SK-N-SH (cell line): Measurements from ENCODE around the gene IL17RA. TPM values are rescaled to one million over a fixed set of nuclear protein-coding genes. Genes with fewer than 3 reads are reported as not detected.

Experiments
- CTCF ChIA-PET: fragments of 300-600, 350-600 bp; formaldehyde crosslinking; extraction: SDS; loops from one replicate; lab custom pipeline; 2021; lab: Yijun Ruan, JAX
- POLR2A ChIA-PET: fragments of 350-600 bp; sonication (Branson Sonifier 250); formaldehyde crosslinking; extraction: SDS; loops from one replicate; lab custom pipeline; 2020; ENCODE audit warnings: antibody characterized with exemption, inconsistent platforms; lab: Yijun Ruan, JAX
- DNase-seq: peaks from one replicate; pipeline ENCODE4 v3.0.0; 2012
- H2AFZ ChIP-seq: fragments of 200-600 bp; sonication (generic); 2 replicates; pipeline ENCODE4 v1.8.1; 2016; ENCODE audit warnings: antibody characterized with exemption, mild to moderate bottlenecking, low read depth
- H3F3A ChIP-seq: fragments of 200-600 bp; sonication (generic); replicated peaks from 2 replicates; pipeline ENCODE3; 2016; ENCODE audit warnings: antibody characterized with exemption, mild to moderate bottlenecking; ENCODE audit not compliant: insufficient read depth
- H3K27ac ChIP-seq, 2 experiments: fragments of 200-500 bp in 1 of 2; fragments of 200-600 bp in 1 of 2; sonication (Bioruptor generic) in 1 of 2; sonication (generic), shearing (Covaris generic) in 1 of 2; 2 replicates each; pipeline versions ENCODE4 v1.5.1 to v1.6.1; 2014 to 2016; ENCODE audit warnings: low read depth in 2 of 2, inconsistent platforms in 1 of 2, low read length in 1 of 2, mild to moderate bottlenecking in 1 of 2, mixed read lengths in 1 of 2
- H3K27me3 ChIP-seq: fragments of 200-600 bp; sonication (generic), shearing (Covaris generic); 2 replicates; pipeline ENCODE4 v1.6.1; 2016; ENCODE audit warnings: mixed run types; ENCODE audit not compliant: insufficient read depth
- H3K36me3 ChIP-seq, 2 experiments: fragments of 200-500 bp in 1 of 2; fragments of 200-600 bp in 1 of 2; sonication (Bioruptor generic) in 1 of 2; sonication (generic) in 1 of 2; replicated peaks in 1 of 2; 2 replicates each; pipeline versions ENCODE3 to v1.5.1; 2014 to 2016; ENCODE audit warnings: low read length in 1 of 2, mild to moderate bottlenecking in 1 of 2; ENCODE audit not compliant: insufficient read depth in 2 of 2, control insufficient read depth in 1 of 2
- H3K4me1 ChIP-seq, 2 experiments: fragments of 200-500 bp in 1 of 2; fragments of 200-600 bp in 1 of 2; sonication (Bioruptor generic) in 1 of 2; sonication (generic), shearing (Covaris generic) in 1 of 2; 2 replicates each; pipeline versions ENCODE4 v1.5.1 to v1.6.1; 2014 to 2016; ENCODE audit warnings: low read depth in 1 of 2, low read length in 1 of 2, mixed run types in 1 of 2; ENCODE audit not compliant: insufficient read depth in 2 of 2, control insufficient read depth in 1 of 2
- H3K4me2 ChIP-seq: fragments of 200-600 bp; sonication (generic), shearing (Covaris generic); 2 replicates; pipeline ENCODE4 v1.6.1; 2017; ENCODE audit warnings: mixed run types
- H3K4me3 ChIP-seq, 2 experiments: fragments of 200-500 bp in 1 of 2; fragments of 200-600 bp in 1 of 2; sonication (Bioruptor generic) in 1 of 2; sonication (generic), shearing (Covaris generic) in 1 of 2; 2 replicates each; pipeline versions ENCODE4 v1.5.1 to v1.8.1; 2014 to 2016; ENCODE audit warnings: low read depth in 2 of 2, inconsistent platforms in 1 of 2, low read length in 1 of 2, mild to moderate bottlenecking in 1 of 2, mixed read lengths in 1 of 2, moderate library complexity in 1 of 2
- H3K79me2 ChIP-seq: fragments of 200-600 bp; sonication (generic); 2 replicates; pipeline ENCODE4 v1.8.1; 2017; ENCODE audit warnings: mild to moderate bottlenecking; ENCODE audit not compliant: insufficient read depth
- H3K9ac ChIP-seq: fragments of 200-600 bp; sonication (generic); 2 replicates; pipeline ENCODE4 v1.6.1; 2017; ENCODE audit warnings: mixed run types
- H3K9me2 ChIP-seq: fragments of 200-600 bp; sonication (generic); 2 replicates; pipeline ENCODE4 v1.6.1; 2017; ENCODE audit warnings: mixed run types
- H3K9me3 ChIP-seq: fragments of 200-600 bp; sonication (generic); 2 replicates; pipeline ENCODE4 v1.6.1; 2017; ENCODE audit warnings: mixed run types, mild to moderate bottlenecking, moderate library complexity
- H4K20me1 ChIP-seq: fragments of 200-600 bp; sonication (generic); 2 replicates; pipeline ENCODE4 v1.6.1; 2017; ENCODE audit warnings: mild to moderate bottlenecking, mixed run types; ENCODE audit not compliant: insufficient read depth
- ELF1 ChIP-seq: IDR thresholded peaks from 2 replicates; pipeline ENCODE4 v1.4.0; 2012
- GABPA ChIP-seq: IDR thresholded peaks from 2 replicates; pipeline ENCODE4 v1.4.0; 2012; ENCODE audit warnings: low read depth, mild to moderate bottlenecking
- GATA2 ChIP-seq: sonication (generic); formaldehyde crosslinking; IDR thresholded peaks from 2 replicates; pipeline ENCODE4 v1.5.0; 2020; ENCODE audit warnings: mild to moderate bottlenecking, missing genetic modification reagents
- MAX ChIP-seq: IDR thresholded peaks from 2 replicates; pipeline ENCODE4 v1.4.0; 2012; ENCODE audit warnings: low read depth
- MEF2A ChIP-seq: IDR thresholded peaks from 2 replicates; pipeline ENCODE4 v1.4.0; 2012; ENCODE audit warnings: low read depth, borderline replicate concordance
- SIN3A ChIP-seq: IDR thresholded peaks from 2 replicates; pipeline ENCODE4 v1.6.1; 2012; ENCODE audit warnings: low read depth, mild to moderate bottlenecking, low read length, moderate library complexity, borderline replicate concordance
- TEAD4 ChIP-seq: IDR thresholded peaks from 2 replicates; pipeline ENCODE4 v1.4.0; 2012; ENCODE audit warnings: mild to moderate bottlenecking, borderline replicate concordance; ENCODE audit not compliant: insufficient read depth
- WGBS: methylation state at CpG from one replicate; pipeline ENCODE4 v1.1.6; 2017; ENCODE audit warnings: low lambda C conversion rate; 5-methylcytosine and 5-hydroxymethylcytosine counted together
- polyA plus RNA-seq, 3 experiments: library from polyadenylated mRNA; depleted of rRNA; stranded (reverse); fragments of >200 nt; gene quantifications; 2 replicates each; pipeline ENCODE4 v1.2.3, GENCODE V29; 2012
- TF ChIP-seq, protein P1 (sequence below): fragments of 200-600 bp; sonication (generic); IDR thresholded peaks from 2 replicates; pipeline ENCODE4 v1.6.1; 2017; ENCODE audit warnings: antibody characterized with exemption, mild to moderate bottlenecking, moderate library complexity
- TF ChIP-seq, protein P2 (sequence below): fragments of 150-350 bp; IDR thresholded peaks from 2 replicates; pipeline ENCODE4 v1.6.1; 2016; ENCODE audit warnings: mild to moderate bottlenecking, low read depth, low read length

IL17RA gene, protein sequence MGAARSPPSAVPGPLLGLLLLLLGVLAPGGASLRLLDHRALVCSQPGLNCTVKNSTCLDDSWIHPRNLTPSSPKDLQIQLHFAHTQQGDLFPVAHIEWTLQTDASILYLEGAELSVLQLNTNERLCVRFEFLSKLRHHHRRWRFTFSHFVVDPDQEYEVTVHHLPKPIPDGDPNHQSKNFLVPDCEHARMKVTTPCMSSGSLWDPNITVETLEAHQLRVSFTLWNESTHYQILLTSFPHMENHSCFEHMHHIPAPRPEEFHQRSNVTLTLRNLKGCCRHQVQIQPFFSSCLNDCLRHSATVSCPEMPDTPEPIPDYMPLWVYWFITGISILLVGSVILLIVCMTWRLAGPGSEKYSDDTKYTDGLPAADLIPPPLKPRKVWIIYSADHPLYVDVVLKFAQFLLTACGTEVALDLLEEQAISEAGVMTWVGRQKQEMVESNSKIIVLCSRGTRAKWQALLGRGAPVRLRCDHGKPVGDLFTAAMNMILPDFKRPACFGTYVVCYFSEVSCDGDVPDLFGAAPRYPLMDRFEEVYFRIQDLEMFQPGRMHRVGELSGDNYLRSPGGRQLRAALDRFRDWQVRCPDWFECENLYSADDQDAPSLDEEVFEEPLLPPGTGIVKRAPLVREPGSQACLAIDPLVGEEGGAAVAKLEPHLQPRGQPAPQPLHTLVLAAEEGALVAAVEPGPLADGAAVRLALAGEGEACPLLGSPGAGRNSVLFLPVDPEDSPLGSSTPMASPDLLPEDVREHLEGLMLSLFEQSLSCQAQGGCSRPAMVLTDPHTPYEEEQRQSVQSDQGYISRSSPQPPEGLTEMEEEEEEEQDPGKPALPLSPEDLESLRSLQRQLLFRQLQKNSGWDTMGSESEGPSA
- polyA plus RNA-seq (2012; rRNA removed) = 4.2 and 4.5 TPM in 2 replicates
- 2.3 and 3.5 TPM in 2 replicates for polyA plus RNA-seq (2012; cell fraction: cytosol; rRNA removed)
- 5.5 and 5.9 TPM in 2 replicates for polyA plus RNA-seq (2012; cell fraction: nucleus; rRNA removed)

DNA sequence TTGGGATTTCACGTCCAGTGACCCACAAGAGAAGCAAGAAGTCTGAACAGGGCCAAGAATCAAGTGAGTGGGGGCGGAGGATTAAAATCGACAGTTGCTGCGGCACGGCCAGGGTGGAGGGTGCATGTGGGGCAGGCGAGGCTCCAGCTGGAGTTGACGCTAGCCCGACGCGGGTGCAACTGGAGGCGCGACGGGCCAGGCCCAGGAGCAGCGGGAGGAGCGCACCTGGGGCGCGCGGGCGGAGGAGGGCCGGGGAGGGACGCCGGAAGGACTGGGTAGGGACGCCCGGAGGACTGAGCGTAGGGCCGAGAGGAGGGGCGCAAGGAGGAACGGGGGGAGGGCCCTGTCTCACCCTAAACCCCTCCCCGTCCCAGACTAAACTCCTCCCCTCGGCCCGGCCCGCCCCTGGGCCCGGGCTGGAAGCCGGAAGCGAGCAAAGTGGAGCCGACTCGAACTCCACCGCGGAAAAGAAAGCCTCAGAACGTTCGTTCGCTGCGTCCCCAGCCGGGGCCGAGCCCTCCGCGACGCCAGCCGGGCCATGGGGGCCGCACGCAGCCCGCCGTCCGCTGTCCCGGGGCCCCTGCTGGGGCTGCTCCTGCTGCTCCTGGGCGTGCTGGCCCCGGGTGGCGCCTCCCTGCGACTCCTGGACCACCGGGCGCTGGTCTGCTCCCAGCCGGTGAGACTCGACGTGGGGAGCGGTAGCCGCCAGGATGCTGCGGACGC, at the start of gene IL17RA:
Gene IL17RA, plus strand, starts transcription at position 447 of the 723 bp plus-strand sequence. Its CDS starts 92 bp downstream, at position 539.
- H3K9me2 ChIP-seq = no peaks in the 10 kb centered on the region
- TF ChIP-seq GATA2 (CRISPR knock-in tag) (no peak), ELF1 (peak; percentile 56), GABPA (peak; percentile 22; the same call in 1 of the 2 replicates), MAX (peak; percentile 14; the same call in 1 of the 2 replicates), TEAD4 (no peak), MEF2A (no peak), SIN3A (no peak)
- TF ChIP-seq, protein P1, sequence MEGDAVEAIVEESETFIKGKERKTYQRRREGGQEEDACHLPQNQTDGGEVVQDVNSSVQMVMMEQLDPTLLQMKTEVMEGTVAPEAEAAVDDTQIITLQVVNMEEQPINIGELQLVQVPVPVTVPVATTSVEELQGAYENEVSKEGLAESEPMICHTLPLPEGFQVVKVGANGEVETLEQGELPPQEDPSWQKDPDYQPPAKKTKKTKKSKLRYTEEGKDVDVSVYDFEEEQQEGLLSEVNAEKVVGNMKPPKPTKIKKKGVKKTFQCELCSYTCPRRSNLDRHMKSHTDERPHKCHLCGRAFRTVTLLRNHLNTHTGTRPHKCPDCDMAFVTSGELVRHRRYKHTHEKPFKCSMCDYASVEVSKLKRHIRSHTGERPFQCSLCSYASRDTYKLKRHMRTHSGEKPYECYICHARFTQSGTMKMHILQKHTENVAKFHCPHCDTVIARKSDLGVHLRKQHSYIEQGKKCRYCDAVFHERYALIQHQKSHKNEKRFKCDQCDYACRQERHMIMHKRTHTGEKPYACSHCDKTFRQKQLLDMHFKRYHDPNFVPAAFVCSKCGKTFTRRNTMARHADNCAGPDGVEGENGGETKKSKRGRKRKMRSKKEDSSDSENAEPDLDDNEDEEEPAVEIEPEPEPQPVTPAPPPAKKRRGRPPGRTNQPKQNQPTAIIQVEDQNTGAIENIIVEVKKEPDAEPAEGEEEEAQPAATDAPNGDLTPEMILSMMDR = no peak
- TF ChIP-seq, protein P2, sequence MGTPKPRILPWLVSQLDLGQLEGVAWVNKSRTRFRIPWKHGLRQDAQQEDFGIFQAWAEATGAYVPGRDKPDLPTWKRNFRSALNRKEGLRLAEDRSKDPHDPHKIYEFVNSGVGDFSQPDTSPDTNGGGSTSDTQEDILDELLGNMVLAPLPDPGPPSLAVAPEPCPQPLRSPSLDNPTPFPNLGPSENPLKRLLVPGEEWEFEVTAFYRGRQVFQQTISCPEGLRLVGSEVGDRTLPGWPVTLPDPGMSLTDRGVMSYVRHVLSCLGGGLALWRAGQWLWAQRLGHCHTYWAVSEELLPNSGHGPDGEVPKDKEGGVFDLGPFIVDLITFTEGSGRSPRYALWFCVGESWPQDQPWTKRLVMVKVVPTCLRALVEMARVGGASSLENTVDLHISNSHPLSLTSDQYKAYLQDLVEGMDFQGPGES = no peak
- H4K20me1 ChIP-seq = peaks cover 15% of the 10 kb centered on the region; the same call in 1 of the 2 replicates
- peak; percentile 77 for DNase-seq
- H3K4me1 ChIP-seq = no peaks in the 10 kb centered on the region
- CTCF ChIA-PET = interaction anchor here (0.6 to 5.2 kb wide), 4 partner anchors 10 to 87 kb away, joined by 3 to 17 read pairs (median 5); no protein-coding TSS in a partner anchor
- H3F3A ChIP-seq = peaks cover 3% of the 10 kb centered on the region
- H3K9ac ChIP-seq = peak within 1 kb of the TSS; percentile 72
- peak within 1 kb of the TSS; percentile 97 for H2AFZ ChIP-seq
- H3K36me3 ChIP-seq = no peaks in the 10 kb centered on the region
- peak within 1 kb of the TSS; percentile 82 for H3K4me2 ChIP-seq
- peak within 1 kb of the TSS; percentile 58 to 74 for H3K4me3 ChIP-seq
- no peak within 1 kb of the TSS; a peak in 1 of 4 replicates for H3K27ac ChIP-seq
- H3K27me3 ChIP-seq = peaks cover 4% of the 10 kb centered on the region; the same call in 1 of the 2 replicates
- no peaks in the 10 kb centered on the region for H3K9me3 ChIP-seq
- 5% methylated on average over 32 of the region's 68 CpGs for WGBS
- peaks cover 3% of the 10 kb centered on the region for H3K79me2 ChIP-seq
- POLR2A ChIA-PET = no interaction called here
